Testis (tissue), 2 donors: ENCODE measurements around the gene MDM1.

Source experiments
- POLR2A ChIP-seq: fragments of 450-650 bp; IDR thresholded peaks from one replicate; pipeline ENCODE4 v1.6.1; 2017; ENCODE audit warnings: antibody characterized with exemption, mild to moderate bottlenecking, moderate library complexity
- TF ChIP-seq, protein P1 (sequence below), 3 experiments: fragments of 450-650 bp in 2 of 3; fragments of 200-600 bp in 1 of 3; sonication (generic) in 1 of 3; IDR thresholded peaks; one replicate each; pipeline ENCODE4 v1.5.1; 2016 to 2019; ENCODE audit warnings: antibody characterized with exemption in 3 of 3, mild to moderate bottlenecking in 2 of 3, moderate library complexity in 1 of 3

DNA sequence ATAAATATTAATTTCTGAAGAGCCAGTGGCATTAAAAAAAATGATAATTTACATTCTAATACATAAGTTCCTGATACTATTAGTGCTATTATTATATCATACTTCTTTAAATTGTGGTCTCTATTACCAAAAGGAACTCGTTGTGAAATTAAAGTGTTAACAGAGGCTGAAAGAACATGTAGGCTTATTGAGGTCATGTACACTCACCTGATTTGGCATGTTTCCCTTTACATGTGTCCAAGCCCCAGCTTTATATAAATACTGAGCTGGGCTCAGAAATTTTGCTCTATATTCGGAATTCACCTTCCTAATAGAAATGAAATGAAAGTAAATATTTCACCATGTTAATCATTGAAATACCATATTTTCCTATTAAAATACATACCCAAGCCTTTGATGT lies 11.0 kb downstream of the MDM1 start:
- TF ChIP-seq, protein P1, sequence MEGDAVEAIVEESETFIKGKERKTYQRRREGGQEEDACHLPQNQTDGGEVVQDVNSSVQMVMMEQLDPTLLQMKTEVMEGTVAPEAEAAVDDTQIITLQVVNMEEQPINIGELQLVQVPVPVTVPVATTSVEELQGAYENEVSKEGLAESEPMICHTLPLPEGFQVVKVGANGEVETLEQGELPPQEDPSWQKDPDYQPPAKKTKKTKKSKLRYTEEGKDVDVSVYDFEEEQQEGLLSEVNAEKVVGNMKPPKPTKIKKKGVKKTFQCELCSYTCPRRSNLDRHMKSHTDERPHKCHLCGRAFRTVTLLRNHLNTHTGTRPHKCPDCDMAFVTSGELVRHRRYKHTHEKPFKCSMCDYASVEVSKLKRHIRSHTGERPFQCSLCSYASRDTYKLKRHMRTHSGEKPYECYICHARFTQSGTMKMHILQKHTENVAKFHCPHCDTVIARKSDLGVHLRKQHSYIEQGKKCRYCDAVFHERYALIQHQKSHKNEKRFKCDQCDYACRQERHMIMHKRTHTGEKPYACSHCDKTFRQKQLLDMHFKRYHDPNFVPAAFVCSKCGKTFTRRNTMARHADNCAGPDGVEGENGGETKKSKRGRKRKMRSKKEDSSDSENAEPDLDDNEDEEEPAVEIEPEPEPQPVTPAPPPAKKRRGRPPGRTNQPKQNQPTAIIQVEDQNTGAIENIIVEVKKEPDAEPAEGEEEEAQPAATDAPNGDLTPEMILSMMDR (IDR thresholded peaks at IDR 0.05) = no peak
- TF ChIP-seq POLR2A = no peak
